GM21825 (cell line): ENCODE data around the gene ASAP2.

ENCODE experiments used
- ATAC-seq: cut with Tn5 transposase; IDR thresholded peaks from one replicate; pipeline ENCODE4 v1.9.1; 2021; ENCODE audit warnings: mild to moderate bottlenecking, moderate library complexity; ENCODE audit not compliant: unreplicated experiment

ASAP2 gene

DNA sequence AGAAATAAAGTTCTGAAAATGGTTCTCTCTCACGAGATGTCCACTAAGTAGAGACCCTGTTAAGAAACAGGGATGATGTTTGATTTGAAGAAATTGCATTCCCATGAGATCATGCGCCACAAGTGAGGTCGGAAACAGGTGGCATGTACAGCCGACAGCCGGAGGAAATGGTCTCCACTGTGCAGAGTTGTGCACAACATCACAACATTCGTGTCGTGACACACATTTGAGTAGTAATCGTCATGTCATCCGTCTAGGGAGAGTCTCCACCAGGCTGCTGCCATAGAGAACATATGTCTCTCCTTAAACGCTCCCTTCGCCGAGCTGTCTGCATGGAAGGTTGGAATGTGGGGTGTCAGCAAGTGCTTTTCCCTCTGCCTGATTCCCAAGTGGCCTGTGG is 84.7 kb downstream of the ASAP2 start:
- ATAC-seq, result no peak

DNA sequence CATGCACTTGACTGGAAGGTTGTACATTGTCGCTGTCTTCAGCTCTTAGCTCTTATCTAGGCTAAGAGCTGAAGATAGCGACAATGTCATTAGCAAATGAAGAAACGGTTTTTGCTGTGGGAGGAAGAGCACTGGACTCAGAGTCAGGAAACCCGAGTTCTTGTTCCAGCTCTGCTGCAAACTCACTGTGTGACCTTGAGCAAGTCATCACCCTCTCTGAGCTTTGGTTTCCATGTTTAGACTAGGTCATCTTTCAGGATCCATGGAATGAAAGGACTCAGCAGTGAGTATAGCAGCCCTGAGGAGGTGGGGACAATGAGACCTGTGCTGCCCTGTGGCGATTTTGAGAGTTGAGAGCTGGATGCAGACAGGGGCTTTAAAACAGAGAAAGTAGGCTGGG is 85.3 kb downstream of the ASAP2 start:
- ATAC-seq, result no peak

DNA sequence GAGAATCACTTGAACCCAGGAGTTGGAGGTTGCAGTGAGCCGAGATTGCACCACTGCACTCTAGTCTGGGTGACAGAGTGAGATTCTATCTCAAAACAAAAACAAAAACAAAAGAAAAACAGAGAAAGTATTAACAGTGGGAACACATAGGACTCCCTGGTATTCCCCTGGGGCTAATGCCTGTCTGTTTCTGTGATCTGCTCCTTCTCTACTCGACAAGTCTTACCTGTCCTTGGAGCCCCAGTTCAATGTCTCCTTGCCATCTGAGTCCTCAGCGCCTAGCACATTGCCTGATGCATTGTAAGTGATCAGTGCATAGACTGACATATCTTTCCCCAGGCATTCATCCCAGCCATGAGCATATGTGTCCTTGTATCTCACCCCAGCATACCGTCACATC is 85.8 kb downstream of the ASAP2 start:
- ATAC-seq, result no peak

DNA sequence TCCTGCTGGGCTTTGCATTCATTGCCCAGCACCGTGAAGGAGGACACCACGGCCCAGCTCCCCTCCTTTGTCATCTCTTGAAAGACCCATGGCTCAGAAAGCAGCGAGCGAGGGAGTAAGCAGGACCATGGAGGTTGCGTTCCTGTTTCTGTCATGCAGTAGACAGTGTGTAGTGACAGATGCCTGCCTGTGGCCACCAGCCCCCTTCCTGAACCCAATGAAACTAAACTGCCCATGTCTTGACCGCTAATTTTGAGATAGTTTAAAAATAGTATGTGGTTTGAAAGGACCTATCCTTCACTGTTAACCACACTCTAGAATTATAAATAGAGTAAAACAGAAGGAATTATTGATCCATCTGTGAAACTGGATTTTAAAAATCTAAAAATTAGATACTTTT is 88.2 kb downstream of the ASAP2 start:
- ATAC-seq, result no peak

DNA sequence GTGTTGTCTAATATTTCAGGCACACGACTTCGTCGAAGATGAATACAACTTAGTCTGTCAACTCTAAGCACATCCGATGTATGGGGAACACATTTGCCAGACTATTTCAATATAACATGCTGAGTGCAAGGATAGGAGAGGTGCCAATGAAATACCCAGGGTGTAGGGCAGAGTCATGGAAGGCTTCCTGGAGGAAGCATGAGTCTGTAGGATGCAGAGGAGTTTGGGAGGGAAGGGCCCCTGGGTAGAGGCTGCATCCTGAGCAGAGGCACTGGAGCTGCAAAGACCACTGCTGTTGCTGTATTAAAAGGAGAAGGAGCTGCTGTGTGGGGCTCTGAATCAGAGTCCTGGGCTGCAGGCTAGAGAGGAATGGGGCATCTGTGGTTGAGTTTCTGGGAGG is 89.9 kb downstream of the ASAP2 start:
- no peak for ATAC-seq

DNA sequence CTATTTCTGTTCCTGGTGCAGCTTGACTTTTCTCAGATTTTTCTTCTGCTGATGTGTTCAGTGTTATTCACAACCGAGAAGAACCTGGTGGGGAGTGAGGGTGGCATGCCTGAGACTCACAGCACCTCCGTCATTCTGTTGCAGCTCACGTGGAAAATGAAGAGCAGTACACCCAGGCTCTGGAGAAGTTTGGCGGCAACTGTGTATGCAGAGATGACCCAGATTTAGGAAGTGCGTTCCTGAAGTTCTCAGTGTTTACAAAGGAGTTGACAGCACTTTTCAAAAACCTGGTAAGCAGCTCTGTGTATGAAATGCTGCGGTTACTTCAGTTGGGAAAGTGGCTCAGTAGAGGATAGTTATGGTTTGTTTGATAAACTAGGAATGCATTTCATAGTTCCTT is 90.5 kb downstream of the ASAP2 start:
- no peak for ATAC-seq

DNA sequence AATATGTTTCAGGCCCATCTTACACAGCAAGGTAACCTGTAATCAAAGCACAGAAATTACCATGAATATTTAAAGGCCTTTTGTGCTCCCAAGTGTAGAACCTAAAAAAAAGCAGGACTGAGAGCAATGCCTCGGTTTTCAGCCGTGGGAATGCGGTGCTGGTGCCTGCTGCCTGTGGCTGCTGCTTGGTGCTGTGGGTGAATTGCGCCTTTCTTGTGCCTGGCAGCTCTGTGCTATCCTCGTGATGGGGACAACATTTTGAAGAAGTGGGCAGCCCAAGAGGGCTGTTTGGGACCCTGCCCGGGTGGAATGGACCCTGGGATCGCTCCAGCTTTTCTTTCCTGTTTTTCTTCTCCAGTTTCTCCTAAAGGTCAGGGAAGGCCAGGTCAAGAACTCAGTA is 91.2 kb downstream of the ASAP2 start:
- ATAC-seq, result no peak

DNA sequence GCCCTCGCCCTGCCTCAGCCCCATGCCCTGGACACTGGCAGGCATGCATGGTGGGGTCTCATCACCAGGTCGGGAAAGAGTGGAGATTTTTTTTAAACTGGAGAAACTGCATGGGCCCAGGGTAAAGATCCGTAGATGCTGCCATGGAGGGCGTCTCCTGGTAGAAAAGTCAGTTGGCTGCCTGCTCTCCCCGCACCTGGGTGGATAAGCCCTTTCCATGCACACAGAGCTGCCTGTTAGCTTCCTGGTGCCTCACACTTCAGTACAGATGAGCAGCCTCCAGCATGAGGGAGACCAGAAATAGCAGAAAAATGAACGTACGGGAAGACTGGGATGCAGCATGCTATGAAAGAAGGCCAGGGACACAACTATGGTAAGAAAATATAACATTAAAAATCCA is 92.0 kb downstream of the ASAP2 start:
- ATAC-seq, result no peak

DNA sequence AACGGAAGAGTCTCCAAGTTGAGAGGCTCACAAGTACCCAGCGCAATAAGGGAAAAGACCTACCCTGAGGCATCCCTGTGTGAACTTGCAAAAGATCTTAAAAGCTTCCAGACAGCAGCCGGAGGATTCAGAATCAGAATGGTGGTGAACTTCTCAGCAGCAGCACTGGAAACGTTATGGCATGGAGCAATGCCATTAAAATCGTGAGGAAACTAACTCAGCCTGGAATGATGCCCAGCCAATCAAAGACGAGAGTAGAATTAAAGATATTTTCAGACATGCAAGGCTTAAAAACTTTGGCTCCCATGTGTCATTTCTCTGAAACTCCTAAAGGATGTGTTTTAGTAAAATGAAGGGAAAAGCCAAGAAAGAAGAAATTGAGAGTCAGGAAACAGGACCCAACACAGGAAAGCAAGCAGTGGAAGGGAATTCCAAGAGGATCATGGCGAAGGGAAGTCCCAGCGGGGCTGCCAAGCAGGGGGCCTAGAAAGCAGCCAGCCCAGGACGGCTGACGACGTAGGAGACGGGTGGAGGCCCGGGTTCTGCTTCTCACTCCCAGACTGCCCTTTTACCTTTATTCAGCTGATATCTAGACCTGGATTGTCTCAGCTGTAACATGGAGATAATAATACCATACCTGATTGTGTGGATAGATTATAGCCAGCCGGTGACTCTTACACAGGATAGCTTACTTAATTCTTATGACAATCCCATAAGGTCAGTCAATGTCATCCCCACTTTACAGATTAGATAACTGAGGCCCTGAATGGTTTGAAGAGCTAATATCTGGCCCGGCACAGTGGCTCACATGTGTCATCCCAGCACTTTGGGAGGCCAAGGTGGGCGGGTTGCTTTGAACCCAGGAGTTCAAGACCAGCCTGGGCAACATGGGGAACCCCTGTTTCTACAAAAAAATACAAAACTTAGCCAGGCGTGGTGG is 92.8 kb downstream of the ASAP2 start:
- no peak for ATAC-seq

DNA sequence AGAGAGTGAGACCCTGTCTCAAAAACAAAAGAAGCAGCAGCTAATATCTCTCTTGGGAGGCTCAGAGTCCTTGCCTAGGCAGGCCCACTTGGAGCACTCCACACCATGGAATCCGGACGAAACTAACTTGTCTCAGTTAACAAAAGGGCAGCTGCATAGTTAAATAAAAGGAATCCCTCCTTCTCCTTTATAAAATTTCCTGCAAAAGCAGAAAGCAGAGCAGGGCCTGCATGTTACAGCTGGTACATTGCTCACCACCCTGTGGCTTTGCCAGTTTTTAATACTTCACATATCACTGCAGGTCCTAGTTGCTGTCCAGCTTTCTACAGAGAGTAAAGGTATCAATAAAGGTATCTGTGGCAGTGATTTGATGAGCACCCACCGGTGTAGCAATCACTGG is 93.6 kb downstream of the ASAP2 start:
- no peak for ATAC-seq

DNA sequence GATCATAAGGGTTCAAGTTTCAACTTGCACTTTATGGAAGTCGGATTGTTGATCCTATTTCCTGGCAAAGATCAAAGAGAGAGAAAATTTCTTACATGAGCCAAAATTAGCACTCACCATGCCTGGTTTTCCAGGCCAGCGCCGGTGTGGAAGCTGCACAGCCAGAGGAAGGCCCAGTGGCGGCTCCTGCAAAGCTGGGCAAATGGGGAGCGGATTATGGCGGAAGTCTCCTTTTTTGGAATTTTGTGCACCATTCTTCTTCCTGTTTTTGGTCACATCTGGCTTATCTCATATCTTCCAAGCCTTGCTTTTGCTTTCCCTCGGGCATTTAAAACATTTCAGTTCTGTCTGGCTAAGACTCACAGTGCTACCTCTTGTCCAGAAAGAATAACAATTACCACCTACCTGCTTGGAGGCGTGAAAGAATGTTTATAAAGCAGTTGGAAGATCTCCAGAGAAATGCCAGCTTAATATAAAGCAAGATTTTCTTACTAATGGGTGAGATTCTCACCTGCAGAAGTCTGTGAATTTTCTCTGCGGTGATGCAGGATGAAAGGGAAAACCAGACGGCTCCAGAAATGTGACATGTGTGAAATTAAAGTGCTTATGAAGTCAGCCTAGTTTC is 94.3 kb downstream of the ASAP2 start:
- no peak for ATAC-seq

DNA sequence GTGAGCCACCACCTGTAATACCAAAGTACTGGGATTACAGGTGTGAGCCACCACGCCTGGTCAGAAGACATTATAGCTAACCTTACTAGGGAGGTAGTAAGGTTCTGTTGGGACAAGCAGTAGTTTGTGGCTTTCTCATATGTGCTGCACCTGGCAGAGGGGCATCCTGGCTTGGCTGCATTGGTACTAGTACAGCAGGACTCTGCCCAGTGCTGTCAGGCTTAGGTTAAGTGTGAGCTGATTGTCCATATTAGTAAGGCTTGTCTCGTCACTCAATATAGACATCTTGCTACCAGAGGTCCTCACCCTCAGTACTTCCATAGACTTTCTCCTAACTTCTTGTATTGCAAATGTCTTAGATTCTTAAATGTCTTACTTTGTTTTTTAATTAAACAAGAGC is 96.1 kb downstream of the ASAP2 start:
- no peak for ATAC-seq

DNA sequence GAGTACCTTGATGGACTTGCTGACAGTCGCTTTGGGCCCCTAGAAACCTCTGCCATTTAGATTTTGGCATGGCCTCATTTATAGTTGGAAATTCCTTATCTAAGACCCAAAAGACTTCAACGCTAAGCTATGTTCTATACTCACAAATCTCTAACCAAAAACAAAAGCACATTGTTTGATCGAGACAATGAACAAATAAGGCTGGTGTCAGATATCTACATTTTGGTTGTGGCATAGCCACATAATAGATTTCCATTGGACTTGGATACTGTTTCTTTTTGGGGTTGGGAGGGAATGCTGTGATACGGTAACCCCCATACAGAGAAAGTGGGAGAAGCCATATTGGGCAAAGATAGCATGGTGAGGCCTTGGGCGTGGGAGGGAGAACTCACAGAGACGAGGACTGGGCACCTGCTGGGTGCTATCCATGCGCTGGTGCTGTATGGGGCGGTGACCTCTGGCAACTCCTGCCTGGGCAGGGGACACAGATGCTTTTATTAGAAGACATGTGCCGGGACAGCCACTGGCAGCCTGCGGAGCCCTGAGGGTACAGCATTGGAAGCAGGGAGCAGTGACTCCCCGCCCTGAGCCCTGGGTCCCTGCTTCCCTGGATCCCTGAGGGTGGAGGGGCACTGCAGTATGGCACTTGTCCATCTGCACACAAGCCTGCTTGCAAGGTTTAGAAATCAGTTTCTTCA is 97.1 kb downstream of the ASAP2 start:
- no peak for ATAC-seq

DNA sequence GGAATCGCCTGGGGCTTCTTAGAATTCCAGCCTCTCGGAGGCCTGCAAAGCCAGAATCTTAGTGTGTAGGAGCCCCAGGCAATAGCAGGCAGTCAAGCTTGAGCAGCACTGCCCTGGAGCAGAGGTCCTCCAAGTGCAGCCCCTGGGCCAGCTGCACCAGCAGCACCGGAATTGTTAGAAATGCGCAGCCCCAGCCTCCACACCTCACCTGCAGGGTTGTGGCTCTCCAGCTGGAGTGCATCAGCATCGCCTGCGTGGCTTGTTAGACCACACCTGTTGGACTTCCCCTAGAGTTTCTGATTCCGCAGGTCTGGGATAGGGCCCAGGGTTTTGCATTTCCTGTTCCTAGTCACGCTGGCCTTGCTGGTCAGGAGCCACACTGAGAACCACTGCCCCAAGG is 100.3 kb downstream of the ASAP2 start:
- no peak for ATAC-seq

DNA sequence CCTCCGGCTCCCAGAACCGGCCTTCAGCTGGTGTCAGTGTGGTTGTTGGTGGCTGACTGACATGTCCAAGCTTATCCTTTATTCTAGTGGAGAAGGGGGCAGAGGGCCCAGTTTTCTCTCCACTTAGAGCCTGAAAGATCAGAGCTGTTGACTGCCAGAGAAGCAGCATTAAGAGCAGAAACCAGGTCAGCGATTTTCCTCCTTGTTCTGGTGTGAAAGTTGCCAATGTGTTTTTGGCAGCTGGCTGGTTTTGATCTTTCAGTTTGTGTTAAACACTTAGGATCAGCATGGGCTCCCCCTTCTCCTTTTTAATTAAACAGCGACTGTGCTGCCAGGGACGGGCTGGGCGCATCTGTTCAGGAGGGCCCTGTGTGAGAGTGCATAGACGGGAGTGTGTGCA is 100.9 kb downstream of the ASAP2 start:
- ATAC-seq, result no peak

DNA sequence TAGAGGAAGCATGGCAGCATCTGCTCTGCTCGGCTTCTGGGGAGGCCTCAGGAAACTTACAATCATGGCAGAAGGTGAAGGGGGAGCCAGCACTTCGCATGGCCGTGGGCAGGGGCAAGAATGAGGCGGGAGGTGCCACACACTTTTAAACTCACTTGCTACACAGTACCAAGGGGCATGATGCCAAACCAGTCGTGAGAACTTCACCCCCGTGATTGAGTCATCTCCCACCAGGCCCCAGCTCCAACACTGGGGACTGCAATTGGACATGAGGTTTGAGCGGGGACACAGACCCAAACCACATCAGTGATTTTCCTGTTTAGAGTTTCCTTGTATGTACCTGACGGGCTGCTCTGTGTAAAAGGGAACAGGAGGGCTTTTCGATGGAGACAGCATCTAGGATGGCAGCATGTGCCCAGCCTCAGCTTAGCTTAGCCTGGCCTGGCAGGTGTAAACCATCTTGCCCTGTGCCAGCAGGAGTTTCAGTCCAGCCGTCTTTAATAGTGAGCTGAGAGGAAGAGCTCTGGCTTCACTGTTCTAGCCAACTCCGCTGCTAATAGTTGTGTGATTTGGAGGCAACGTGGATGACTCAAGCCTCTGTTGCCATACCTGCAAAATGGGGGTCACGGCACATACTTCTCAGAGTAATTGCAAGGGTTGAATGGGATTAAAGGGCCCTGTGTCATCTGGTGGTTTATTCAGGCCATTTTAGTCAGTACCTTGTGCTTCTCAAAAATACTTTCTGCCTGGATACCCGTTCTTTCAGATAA is 101.8 kb downstream of the ASAP2 start:
- ATAC-seq, result no peak

DNA sequence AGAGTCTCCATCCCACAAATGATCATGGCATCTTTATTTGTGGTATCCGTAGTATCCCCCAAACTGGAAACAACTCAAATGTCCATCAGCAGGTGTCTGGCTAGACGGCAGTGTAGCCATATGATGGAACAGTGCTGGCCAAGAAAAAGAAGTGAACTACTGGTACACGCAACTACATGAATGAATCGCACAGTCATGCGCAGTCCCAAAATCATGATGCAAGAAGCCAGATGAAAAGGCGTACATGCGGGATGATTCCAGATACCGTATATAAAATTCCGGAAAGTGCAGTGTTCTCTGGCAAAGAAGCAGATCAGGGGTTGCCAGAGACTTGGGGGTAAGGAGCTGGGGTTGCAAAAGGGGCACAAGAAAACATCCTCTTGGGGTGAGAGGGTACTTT is 102.5 kb downstream of the ASAP2 start:
- ATAC-seq, result no peak

DNA sequence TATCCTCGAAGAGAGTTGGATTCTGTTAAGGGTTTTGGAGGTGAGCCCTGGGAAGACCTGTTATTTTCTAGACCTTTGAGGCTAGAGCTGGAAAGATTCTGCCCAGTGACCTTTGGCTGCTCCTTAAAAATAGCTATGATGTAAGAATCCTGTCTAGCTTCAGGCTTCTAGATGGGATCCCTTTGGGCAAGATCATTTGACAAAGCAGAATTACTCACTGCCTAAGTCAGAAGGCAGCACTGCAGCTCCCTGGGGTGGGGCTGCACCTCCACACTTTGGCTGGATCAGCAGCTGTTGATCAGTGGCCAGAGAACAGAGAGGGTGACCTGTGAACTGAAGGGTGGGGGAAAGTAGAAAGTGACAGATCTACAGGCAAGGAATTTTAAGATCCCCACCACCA is 103.8 kb downstream of the ASAP2 start:
- ATAC-seq, result no peak

DNA sequence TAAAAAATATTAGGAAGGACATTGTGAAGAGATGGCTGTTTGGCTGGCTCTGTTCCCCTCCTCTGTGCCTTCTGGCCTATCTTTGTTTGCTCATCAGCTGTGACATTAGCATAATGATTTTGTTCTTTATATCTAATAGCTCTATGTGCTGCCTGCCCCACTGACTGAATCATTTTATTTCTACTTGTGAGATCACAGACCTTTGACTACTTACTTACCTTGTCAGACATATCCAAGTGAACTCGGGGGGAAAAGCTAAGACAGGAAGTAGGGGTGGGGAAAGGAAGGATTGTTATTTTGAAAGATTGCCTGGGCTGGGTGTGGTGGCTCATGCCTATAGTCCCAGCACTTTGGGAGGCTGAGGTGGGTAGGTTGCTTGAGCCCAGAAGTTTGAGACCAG is 104.2 kb downstream of the ASAP2 start:
- no peak for ATAC-seq

DNA sequence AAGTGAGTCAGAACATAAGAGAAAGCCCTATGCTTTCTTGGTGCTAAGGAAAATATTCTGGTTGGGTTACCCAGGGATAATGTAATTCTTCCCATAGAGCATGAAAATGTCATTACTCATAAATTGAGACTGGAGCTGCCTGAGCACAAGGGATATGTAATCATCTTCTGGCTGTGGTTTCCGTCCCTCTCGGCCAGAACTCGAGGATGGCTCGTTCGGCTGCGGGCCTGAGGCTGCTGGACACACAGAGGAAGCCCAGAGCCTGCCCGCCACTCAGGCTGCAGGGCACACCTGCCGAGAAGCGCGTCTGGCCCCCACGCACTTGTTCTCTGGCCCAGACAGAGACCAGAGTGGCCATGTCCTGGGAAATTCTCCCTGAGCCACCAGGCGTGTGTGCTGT is 104.9 kb downstream of the ASAP2 start:
- no peak for ATAC-seq

DNA sequence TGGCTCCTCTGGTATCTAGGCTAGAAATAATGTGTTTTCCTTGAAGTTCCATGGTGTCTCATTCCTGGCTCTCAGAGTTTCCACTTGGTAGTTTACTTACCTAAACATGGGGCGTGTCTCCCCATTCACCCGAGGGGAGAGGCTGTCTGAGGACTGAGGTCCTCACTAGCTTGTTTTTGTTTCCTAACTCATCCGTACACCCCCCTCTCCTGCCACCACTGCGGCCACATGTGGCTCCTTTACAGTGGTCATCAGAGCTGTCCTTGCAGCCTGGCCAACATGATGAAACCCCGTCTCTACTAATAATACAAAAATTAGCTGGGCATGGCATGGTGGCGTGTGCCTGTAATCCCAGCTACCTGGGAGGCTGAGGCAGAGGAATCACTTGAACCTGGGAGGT is 106.0 kb downstream of the ASAP2 start:
- ATAC-seq, result no peak
